COLO668 (cell line): ENCODE results near the gene SYT1.

Source experiments
- DNase-seq: peaks from one replicate; lab custom pipeline; 2025; ENCODE audit not compliant: unreplicated experiment; lab: John Stamatoyannopoulos, UW

SYT1 gene

GRCh38 chr12:79487386-79488110, 623.0 kb downstream of the SYT1 start:
- DNase-seq, result no peak
